CD14-positive monocyte (primary cell): ENCODE data around the gene MOGAT3. TPM values are rescaled to one million over a fixed set of nuclear protein-coding genes. Genes with fewer than 3 reads are reported as not detected.

Experiments
- DNase-seq, 3 donors: peaks; one replicate each; pipeline ENCODE4 v3.0.0-alpha.2; 2011 to 2022
- H2AFZ ChIP-seq: 2 replicates; pipeline ENCODE4 v1.6.0; 2012; ENCODE audit warnings: mild to moderate bottlenecking, low read depth, low read length, inconsistent platforms; ENCODE audit not compliant: insufficient read depth, poor library complexity, severe bottlenecking
- H3K27ac ChIP-seq, 2 donors: 1 replicate in 1 of 2; 2 replicates in 1 of 2; pipeline ENCODE4 v1.5.1; 2012 to 2013; ENCODE audit warnings: low read length in 2 of 2, control low read depth in 1 of 2, inconsistent platforms in 1 of 2, low read depth in 1 of 2, mild to moderate bottlenecking in 1 of 2
- H3K27me3 ChIP-seq, 2 donors: one replicate each; pipeline versions ENCODE4 v1.6.0 to v1.6.1; 2011 to 2013; ENCODE audit warnings: low read length in 2 of 2; ENCODE audit not compliant: control insufficient read depth in 2 of 2, insufficient read depth in 2 of 2
- H3K36me3 ChIP-seq, 2 donors: replicated peaks in 1 of 2; 1 replicate in 1 of 2; 2 replicates in 1 of 2; pipeline versions ENCODE4 v1.5.1 to v1.6.1; 2012 to 2013; ENCODE audit warnings: low read length in 2 of 2, control low read depth in 1 of 2, inconsistent platforms in 1 of 2, mild to moderate bottlenecking in 1 of 2; ENCODE audit not compliant: insufficient read depth in 2 of 2, control insufficient read depth in 1 of 2
- H3K4me1 ChIP-seq, 2 donors: 1 replicate in 1 of 2; 2 replicates in 1 of 2; pipeline versions ENCODE4 v1.5.1 to v1.6.1; 2012 to 2013; ENCODE audit warnings: low read length in 2 of 2, control low read depth in 1 of 2, inconsistent platforms in 1 of 2, mild to moderate bottlenecking in 1 of 2, moderate library complexity in 1 of 2; ENCODE audit not compliant: insufficient read depth in 2 of 2, control insufficient read depth in 1 of 2
- H3K4me2 ChIP-seq: replicated peaks from 2 replicates; pipeline ENCODE3; 2012; ENCODE audit warnings: low read length, moderate library complexity, mild to moderate bottlenecking; ENCODE audit not compliant: poor library complexity, severe bottlenecking; ENCODE audit errors: extremely low read depth
- H3K4me3 ChIP-seq, 3 experiments: fragments of 200-600 bp in 1 of 3; sonication (generic) in 1 of 3; replicated peaks in 1 of 3; 1 replicate in 2 of 3; 2 replicates in 1 of 3; pipeline ENCODE4 v1.5.1; 2011 to 2013; ENCODE audit warnings: low read length in 3 of 3, mild to moderate bottlenecking in 3 of 3, control low read depth in 2 of 3, low read depth in 2 of 3, inconsistent platforms in 1 of 3, moderate library complexity in 1 of 3
- H3K79me2 ChIP-seq: 2 replicates; pipeline ENCODE4 v1.6.0; 2012; ENCODE audit warnings: mild to moderate bottlenecking, control low read depth, inconsistent platforms, low read length, moderate library complexity; ENCODE audit not compliant: insufficient read depth
- H3K9ac ChIP-seq: 2 replicates; pipeline ENCODE4 v1.6.0; 2017; ENCODE audit warnings: low read length, mild to moderate bottlenecking; ENCODE audit not compliant: insufficient read depth, poor library complexity, severe bottlenecking
- H3K9me3 ChIP-seq, 2 donors: replicated peaks in 1 of 2; 1 replicate in 1 of 2; 2 replicates in 1 of 2; pipeline versions ENCODE4 v1.5.1 to v1.6.1; 2012 to 2013; ENCODE audit warnings: low read length in 2 of 2, control low read depth in 1 of 2; ENCODE audit not compliant: control insufficient read depth in 1 of 2, insufficient read depth in 1 of 2
- H4K20me1 ChIP-seq: 2 replicates; pipeline ENCODE4 v1.6.0; 2012; ENCODE audit warnings: mild to moderate bottlenecking, low read length, control low read depth, moderate library complexity; ENCODE audit not compliant: insufficient read depth
- H3K27ac Mint-ChIP-seq, 7 donors: one replicate each; pipeline ENCODE4 v1.8.0; 2020; ENCODE audit warnings: mild to moderate bottlenecking in 7 of 7, mixed read lengths in 7 of 7, moderate library complexity in 6 of 7, inconsistent platforms in 2 of 7
- H3K27me3 Mint-ChIP-seq, 3 donors: one replicate each; pipeline ENCODE4 v1.8.0; 2021 to 2022; ENCODE audit warnings: low read depth in 3 of 3, mild to moderate bottlenecking in 3 of 3, mixed read lengths in 3 of 3, moderate library complexity in 3 of 3, inconsistent platforms in 1 of 3
- H3K36me3 Mint-ChIP-seq, 2 donors: one replicate each; pipeline ENCODE4 v1.8.0; 2020; ENCODE audit warnings: mixed read lengths in 2 of 2, inconsistent platforms in 1 of 2, mild to moderate bottlenecking in 1 of 2
- H3K4me1 Mint-ChIP-seq: one replicate; pipeline ENCODE4 v1.8.0; 2020; ENCODE audit warnings: mild to moderate bottlenecking, mixed read lengths
- H3K4me3 Mint-ChIP-seq, 2 donors: one replicate each; pipeline ENCODE4 v1.8.0; 2020; ENCODE audit warnings: mild to moderate bottlenecking in 2 of 2, mixed read lengths in 2 of 2, moderate library complexity in 1 of 2
- H3K9me3 Mint-ChIP-seq, 7 donors: one replicate each; pipeline ENCODE4 v1.8.0; 2020 to 2022; ENCODE audit warnings: mixed read lengths in 7 of 7, mild to moderate bottlenecking in 6 of 7, moderate library complexity in 6 of 7, inconsistent platforms in 2 of 7
- WGBS: methylation state at CpG from one replicate; pipeline ENCODE4 v1.1.5; 2013; ENCODE audit warnings: missing lambda C conversion rate; ENCODE audit not compliant: insufficient coverage; 5-methylcytosine and 5-hydroxymethylcytosine counted together
- intact Hi-C, 2 donors: fragments of 100-400 bp; cut with micrococcal nuclease; formaldehyde crosslinking; loops; one replicate each; pipeline versions ENCODE4 v1.15.0 to v1.15.1; 2023
- polyA plus RNA-seq, 3 donors: library from polyadenylated mRNA; depleted of rRNA in 1 of 3; unstranded in 2 of 3; stranded (reverse) in 1 of 3; fragments of 300-500 nt in 2 of 3; fragments of >200 nt in 1 of 3; fragmentation: Illumina TruSeq in 2 of 3; gene quantifications; 1 replicate in 2 of 3; 2 replicates in 1 of 3; pipeline ENCODE4 v1.2.3, GENCODE V29; 2012 to 2021
- TF ChIP-seq, protein P1 (sequence below): fragments of 200-600 bp; IDR thresholded peaks from one replicate; pipeline ENCODE4 v1.8.0; 2022; ENCODE audit warnings: antibody characterized with exemption, mild to moderate bottlenecking

The MOGAT3 gene
- polyA plus RNA-seq, 3 donors, result not detected

DNA sequence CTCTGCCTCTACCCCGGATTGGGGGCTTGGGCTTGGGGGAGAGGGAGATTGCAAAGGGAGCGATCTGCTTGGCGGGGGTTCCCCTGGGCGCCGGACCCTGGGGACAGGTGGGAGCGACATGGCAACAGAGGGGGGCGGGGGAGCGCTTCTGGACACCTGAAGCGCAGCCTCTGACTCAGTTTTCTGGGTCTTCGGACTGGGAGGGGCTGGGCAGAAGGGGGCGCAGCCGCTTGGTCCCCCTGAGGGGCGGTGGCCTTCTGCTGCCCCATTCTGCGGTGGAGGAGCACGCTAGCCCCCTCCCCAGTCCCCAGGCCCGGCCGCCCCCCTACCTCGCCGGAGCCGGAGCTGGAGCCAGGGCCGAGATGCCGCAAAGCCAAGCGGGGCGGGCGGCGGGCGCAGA, 21.1 kb downstream of the MOGAT3 start:
- H3K36me3 ChIP-seq, result no peaks in the 10 kb centered on the region
- no peaks in the 10 kb centered on the region for H4K20me1 ChIP-seq
- H3K79me2 ChIP-seq, result no peaks in the 10 kb centered on the region
- H3K4me1 ChIP-seq, result no peaks in the 10 kb centered on the region
- Mint-ChIP-seq H3K27ac (no peak overlapping the region), H3K36me3 (peaks cover 0 to 5% of the 10 kb centered on the region in 2 donors), H3K4me1 (peaks cover 8% of the 10 kb centered on the region), H3K4me3 (peak overlapping the region in 1 of 2 donors; percentile 76), H3K9me3 (peaks cover 1 to 26% (median 11%) of the 10 kb centered on the region in 7 donors), H3K27me3 (peaks cover 77 to 87% (median 85%) of the 10 kb centered on the region in 3 donors)
- TF ChIP-seq, protein P1, sequence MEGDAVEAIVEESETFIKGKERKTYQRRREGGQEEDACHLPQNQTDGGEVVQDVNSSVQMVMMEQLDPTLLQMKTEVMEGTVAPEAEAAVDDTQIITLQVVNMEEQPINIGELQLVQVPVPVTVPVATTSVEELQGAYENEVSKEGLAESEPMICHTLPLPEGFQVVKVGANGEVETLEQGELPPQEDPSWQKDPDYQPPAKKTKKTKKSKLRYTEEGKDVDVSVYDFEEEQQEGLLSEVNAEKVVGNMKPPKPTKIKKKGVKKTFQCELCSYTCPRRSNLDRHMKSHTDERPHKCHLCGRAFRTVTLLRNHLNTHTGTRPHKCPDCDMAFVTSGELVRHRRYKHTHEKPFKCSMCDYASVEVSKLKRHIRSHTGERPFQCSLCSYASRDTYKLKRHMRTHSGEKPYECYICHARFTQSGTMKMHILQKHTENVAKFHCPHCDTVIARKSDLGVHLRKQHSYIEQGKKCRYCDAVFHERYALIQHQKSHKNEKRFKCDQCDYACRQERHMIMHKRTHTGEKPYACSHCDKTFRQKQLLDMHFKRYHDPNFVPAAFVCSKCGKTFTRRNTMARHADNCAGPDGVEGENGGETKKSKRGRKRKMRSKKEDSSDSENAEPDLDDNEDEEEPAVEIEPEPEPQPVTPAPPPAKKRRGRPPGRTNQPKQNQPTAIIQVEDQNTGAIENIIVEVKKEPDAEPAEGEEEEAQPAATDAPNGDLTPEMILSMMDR, result no peak
- no peak overlapping the region for H3K27ac ChIP-seq
- no peak overlapping the region for H3K9ac ChIP-seq
- no peak overlapping the region for H3K4me3 ChIP-seq
- intact Hi-C loops, result no loop called here
- peaks cover 53 to 77% of the 10 kb centered on the region in 2 donors for H3K27me3 ChIP-seq
- no peak overlapping the region for H2AFZ ChIP-seq
- 4% methylated on average over 24 of the region's 27 CpGs for WGBS
- H3K9me3 ChIP-seq, result peaks cover 0 to 16% of the 10 kb centered on the region in 2 donors
- DNase-seq, result no peak
- H3K4me2 ChIP-seq, result no peak overlapping the region

GRCh38 chr7:101179117-101179516, 21.7 kb downstream of the MOGAT3 start:
- H3K27me3 ChIP-seq, result peaks cover 56 to 83% of the 10 kb centered on the region in 2 donors
- peaks cover 2 to 6% of the 10 kb centered on the region in 2 donors for H3K36me3 Mint-ChIP-seq
- H3K79me2 ChIP-seq, result no peaks in the 10 kb centered on the region
- 2% methylated on average over 10 of the region's 20 CpGs for WGBS
- H3K4me2 ChIP-seq, result no peak overlapping the region
- peaks cover 4 to 29% (median 15%) of the 10 kb centered on the region in 7 donors for H3K9me3 Mint-ChIP-seq
- H4K20me1 ChIP-seq, result no peaks in the 10 kb centered on the region
- TF ChIP-seq, protein P1, result no peak
- peak overlapping the region in 1 of 2 donors; percentile 76 for H3K4me3 Mint-ChIP-seq
- peaks cover 80 to 89% (median 86%) of the 10 kb centered on the region in 3 donors for H3K27me3 Mint-ChIP-seq
- H3K4me1 ChIP-seq, result peaks cover 3 to 4% of the 10 kb centered on the region in 2 donors
- no peak overlapping the region for H2AFZ ChIP-seq
- H3K4me3 ChIP-seq, result no peak overlapping the region
- H3K27ac Mint-ChIP-seq, result no peak overlapping the region
- no peak overlapping the region for H3K27ac ChIP-seq
- peaks cover 12% of the 10 kb centered on the region for H3K4me1 Mint-ChIP-seq
- H3K9ac ChIP-seq, result no peak overlapping the region
- H3K9me3 ChIP-seq, result peaks cover under 1 to 22% of the 10 kb centered on the region in 2 donors
- no peaks in the 10 kb centered on the region for H3K36me3 ChIP-seq
- intact Hi-C loops, result no loop called here
- no peak for DNase-seq
